Dermis blood vessel endothelial cell (primary cell): ENCODE data around the gene HNF1A. TPM values are rescaled to one million over a fixed set of nuclear protein-coding genes. Genes with fewer than 3 reads are reported as not detected.
A peak's percentile ranks its signal among the peaks of the same experiment; 100 is the strongest.
"Not testable (repeated sequence)": the region's sequence is repeated elsewhere in the genome, so short reads cannot be mapped to it uniquely, and the experiment has no call there.

Experiments
- DNase-seq: peaks from one replicate; pipeline ENCODE4 v3.0.0; 2010
- total RNA-seq: library from RNA; depleted of rRNA; stranded (reverse); fragments of >200 nt; gene quantifications from 2 replicates; pipeline ENCODE4 v1.2.3, GENCODE V29; 2014

HNF1A gene
- total RNA-seq, result not detected in 2 replicates

GRCh38 chr12:120978296-120979219 is at the start of gene HNF1A:
Gene HNF1A, plus strand, starts transcription at chr12:120978543. Its CDS starts 226 bp downstream, at chr12:120978769.
- DNase-seq, result no peak

DNA sequence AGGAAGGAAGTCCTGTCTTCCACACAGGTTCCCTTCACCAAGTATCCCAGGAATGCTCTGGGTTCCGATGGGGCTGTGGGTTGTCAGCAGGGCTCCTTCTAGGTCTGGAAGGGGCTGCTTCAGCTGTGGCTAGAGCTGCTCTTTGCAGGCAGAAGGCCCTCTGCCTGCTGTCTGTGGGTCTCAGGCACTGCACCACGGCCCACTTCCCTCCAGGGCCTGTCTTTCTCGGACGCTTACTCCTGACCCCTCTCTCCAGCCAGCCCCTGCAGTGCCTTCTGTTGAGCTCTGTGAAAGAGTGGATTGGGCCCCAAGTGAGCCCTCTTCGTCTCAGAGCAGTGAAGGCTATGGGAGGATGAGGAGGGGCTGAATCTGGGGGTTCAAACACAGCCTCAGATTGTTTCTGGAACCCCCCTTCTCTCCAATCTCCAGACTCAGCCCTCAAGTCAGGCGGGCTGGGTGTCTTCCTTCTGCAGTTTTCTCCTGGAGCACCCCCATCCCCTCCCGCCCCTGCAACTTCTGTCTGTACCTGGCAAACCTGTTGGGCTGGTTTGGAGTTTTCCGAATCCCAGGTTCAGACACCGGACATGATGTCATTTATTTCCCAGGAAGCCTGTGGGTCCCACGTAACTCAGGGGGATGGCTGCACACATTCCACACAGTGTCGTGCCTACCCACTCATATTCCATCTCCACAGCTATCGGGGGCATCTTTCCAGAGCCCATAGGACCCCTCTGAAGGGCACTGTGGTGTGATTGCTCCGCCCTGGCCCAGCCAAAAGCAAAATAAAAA is 49.3 kb upstream of the HNF1A start:
- DNase-seq, result no peak

GRCh38 chr12:120930032-120930431 is 48.3 kb upstream of the HNF1A start:
- no peak for DNase-seq

GRCh38 chr12:120932058-120932457 is 46.3 kb upstream of the HNF1A start:
- DNase-seq, result no peak

DNA sequence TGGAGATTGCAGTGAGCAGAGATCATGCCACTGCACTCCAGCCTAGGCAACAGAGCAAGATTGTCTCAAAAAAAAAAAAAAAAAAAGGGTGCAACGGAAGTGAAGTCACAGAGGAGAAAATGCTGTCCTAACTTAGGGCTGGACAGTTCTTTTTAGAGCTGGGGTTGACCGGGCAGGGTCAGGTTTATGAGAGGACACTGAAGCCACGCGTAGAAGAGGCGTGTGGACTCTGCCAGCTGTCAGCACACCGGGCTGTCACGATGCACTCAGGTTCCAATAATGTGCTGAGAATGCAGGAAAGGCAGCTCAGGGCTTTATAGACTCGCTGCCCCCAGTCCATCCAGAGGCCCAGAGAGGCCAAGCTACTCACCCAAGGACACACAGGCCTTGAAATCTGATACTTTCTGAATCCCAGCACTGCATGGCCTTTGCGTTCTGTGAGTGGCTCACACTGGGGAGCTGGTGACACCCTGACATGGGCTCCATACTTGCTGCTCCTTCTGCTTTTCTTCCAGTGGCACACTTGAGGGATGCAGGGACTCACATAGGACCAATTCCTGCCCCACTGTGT is 45.3 kb upstream of the HNF1A start:
- no peak for DNase-seq

DNA sequence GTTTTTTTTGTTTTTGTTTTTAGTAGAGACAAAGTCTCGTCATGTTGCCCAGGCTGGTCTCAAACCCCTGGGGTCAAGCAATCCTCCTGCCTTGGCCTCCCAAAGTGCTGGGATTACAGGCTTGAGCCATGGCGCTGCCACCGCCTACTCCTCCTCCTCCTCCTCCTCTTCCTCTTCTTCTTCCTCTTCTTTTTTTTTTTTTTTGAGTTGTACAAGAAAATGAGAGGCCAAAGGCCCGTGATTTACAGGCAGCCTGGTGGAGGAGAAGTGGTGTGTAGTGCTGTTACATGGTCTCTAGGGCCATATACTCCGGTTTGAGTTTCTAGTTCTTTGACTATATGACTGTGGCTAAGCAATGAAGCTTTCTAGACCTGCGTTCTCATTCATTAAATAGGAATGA is 44.6 kb upstream of the HNF1A start:
- no peak for DNase-seq

GRCh38 chr12:120936197-120936596 is 42.1 kb upstream of the HNF1A start:
- no peak for DNase-seq

- DNase-seq, result no peak
These were observed 39.8 kb upstream of the HNF1A start for GRCh38 chr12:120938496-120938895.

GRCh38 chr12:120939523-120939922 is 38.8 kb upstream of the HNF1A start:
- DNase-seq, result no peak

- DNase-seq, result no peak
These were observed 38.3 kb upstream of the HNF1A start for GRCh38 chr12:120940006-120940405.

GRCh38 chr12:120940799-120941198 is 37.5 kb upstream of the HNF1A start:
- DNase-seq, result no peak

- DNase-seq, result no peak
These were observed 36.9 kb upstream of the HNF1A start for GRCh38 chr12:120941412-120941811.

DNA sequence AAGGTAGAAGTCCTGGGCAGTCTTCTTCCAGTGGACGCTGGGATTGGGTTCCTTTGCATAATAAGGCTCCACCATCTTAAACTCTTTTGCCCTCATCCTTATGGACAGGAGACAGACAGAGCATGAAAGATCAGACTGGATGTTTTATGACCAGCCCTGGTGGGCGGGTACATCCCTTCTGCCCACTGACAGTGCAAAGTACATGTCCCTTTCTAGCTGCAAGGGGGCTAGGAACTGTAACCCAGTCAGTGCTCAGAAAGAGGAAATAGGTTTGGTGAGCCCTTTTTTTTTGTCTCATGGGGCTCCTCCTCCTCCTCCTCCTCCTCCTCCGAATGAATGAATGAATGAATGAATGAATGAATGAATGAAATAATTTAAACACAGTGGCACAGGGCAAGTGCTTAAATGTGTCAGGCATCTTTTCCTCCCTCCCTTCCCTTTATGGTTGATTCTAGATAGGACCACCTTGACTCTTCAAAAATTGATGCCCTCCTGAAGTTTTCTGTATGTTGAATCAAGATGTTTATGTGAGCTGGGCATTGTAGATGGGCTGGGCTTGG is 36.4 kb upstream of the HNF1A start:
- DNase-seq, result no peak

DNA sequence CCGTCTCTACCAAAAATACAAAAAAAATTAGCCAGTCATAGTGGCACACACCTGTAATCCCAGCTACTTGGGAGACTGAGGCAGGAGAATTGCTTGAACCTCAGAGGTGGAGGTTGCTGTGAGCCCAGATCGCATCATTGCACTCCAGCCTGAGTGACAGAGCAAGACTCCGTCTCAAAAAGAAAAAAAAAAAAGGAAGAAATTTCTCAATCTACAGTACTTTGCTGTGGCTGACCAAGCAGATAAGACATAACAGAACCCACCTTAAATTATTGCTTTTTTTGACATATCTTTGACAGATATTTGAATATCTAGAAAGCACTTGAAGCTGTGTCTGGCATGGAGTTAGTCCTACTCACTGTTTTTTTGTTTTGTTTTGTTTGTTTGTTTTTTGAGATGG is 34.9 kb upstream of the HNF1A start:
- no peak for DNase-seq

- DNase-seq, result peak; percentile 66
These were observed 33.6 kb upstream of the HNF1A start for GRCh38 chr12:120944645-120945217.

DNA sequence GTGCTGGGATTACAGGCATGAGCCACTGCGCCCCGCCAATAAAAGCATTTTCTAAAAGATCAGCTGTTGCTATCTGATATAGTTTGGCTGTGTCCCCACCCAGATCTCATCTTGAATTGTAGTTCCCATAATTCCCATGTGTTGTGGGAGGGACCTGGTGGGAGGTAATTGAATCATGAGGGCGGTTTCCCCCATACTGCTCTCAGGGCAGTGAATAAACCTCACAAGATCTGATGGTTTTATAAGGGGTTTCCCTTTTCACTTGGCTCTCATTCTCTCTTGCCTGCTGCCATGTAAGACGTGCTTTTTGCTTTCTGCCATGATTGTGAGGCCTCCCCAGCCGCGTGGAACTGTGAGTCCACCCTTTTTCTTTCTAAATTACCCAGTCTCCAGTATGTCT is 32.8 kb upstream of the HNF1A start:
- DNase-seq, result not testable (repeated sequence)

GRCh38 chr12:120950260-120950799 is 28.0 kb upstream of the HNF1A start:
- DNase-seq, result not testable (repeated sequence)

DNA sequence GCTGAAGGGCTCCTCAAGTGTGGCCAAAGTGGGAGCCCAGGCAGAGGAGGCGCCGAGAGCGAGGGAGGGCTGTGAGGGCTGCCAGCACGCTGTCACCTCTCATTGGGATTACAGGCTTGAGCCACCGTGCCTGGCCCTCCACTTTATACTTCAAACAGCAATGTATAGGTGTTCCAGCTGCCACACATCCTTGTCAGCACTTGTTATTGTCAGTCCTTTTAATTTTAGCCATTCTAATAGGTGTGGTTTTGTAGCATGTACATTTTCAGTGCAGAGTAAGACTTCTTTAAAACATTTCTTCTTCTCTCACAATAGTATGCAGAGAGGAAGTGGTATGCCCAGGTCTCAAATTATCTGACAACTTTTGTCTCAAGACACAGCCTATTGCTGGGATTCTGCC is 27.5 kb upstream of the HNF1A start:
- DNase-seq, result no peak

- DNase-seq, result no peak
These were observed 23.1 kb upstream of the HNF1A start for GRCh38 chr12:120955232-120955631.

DNA sequence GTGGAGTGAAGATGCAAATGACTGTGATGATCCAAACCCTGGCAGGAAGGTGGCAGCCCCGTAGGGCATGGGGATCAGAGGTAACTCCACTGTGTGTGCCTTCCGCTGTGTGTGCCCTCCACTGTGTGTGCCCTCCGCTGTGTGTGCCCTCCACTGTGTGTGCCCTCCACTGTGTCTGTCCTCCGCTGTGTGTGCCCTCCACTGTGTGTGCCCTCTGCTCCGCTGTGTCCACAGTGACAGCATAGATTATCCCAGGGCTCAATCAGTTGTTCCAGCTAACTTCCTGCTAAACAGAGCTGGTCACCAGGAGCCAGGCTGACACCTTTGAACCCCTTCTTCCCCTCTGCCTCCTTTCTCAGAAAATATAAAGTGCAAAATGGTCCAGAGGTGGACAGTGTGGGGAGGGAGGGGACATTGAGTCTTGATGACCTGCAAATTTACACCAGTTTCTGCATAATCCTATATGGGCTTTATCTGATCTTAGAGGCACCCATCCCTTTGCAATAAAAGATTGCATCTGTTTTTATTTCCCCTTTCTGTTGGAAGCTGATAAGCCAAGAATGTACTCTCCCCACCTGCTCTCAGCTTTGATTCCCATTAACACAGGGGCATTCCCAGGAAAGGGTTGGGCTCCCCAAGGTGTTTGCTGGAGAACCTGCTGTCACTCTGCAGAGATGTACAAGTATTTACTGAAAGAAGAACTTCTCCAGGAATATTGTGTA is 21.6 kb upstream of the HNF1A start:
- no peak for DNase-seq

GRCh38 chr12:120959111-120959878 is 19.0 kb upstream of the HNF1A start:
- no peak for DNase-seq
